Omental fat pad (tissue), 4 donors: ENCODE measurements around the gene CLMN. TPM values are rescaled to one million over a fixed set of nuclear protein-coding genes. Genes with fewer than 3 reads are reported as not detected.

ENCODE experiments used
- ATAC-seq: fragments of 150-250 bp; one replicate; pipeline ENCODE4 v1.9.1; 2016; ENCODE audit warnings: mild to moderate bottlenecking, moderate library complexity; ENCODE audit not compliant: low FRiP score
- DNase-seq: peaks from one replicate; pipeline ENCODE4 v3.0.0-alpha.2; 2019; ENCODE audit warnings: low spot score
- total RNA-seq, 4 donors: library from RNA; depleted of rRNA; stranded (reverse); fragments of >200 nt; gene quantifications; one replicate each; pipeline ENCODE4 v1.1.0, GENCODE V29; 2016
- TF ChIP-seq, protein P1 (sequence below), 3 donors: fragments of 450-650 bp; IDR thresholded peaks; one replicate each; pipeline ENCODE4 v1.5.1; 2016 to 2017; ENCODE audit warnings: antibody characterized with exemption in 3 of 3, mild to moderate bottlenecking in 3 of 3, moderate library complexity in 2 of 3

CLMN gene
- total RNA-seq, 4 donors from 2014 or later: 25.1 to 41.9 (median 32.9) TPM

DNA sequence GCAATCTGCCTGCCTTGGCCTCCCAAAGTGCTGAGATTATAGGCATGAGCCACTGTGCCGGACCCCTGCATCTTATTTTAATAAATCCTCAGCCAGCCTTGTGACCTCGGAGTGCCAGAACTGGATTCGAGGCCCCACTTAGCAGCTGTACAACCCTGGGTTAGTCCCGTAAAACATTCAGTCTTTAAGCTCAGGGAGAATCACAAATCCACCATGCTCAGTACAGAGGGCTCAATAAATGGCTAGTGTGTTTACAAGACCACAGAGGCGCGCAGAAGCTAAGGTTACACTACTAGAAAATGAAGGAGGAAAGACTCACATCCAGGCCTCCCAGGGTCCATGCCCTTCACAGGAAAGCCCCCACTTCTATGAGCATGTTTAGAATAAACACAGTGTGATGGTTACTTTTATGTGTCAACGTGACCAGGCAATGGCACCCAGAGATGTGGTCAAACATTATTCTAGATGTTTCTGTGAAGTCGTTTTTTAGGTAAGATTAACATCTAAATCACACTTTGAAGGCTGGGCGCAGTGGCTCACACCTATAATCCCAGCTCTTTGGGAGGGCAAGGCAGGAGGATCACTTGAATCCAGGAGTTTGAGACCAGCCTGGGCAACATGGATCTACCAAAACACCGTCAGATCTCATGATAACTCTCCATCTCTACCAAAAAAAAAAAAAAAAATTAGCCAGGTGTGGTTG is 55.3 kb downstream of the CLMN start:
- TF ChIP-seq, protein P1, sequence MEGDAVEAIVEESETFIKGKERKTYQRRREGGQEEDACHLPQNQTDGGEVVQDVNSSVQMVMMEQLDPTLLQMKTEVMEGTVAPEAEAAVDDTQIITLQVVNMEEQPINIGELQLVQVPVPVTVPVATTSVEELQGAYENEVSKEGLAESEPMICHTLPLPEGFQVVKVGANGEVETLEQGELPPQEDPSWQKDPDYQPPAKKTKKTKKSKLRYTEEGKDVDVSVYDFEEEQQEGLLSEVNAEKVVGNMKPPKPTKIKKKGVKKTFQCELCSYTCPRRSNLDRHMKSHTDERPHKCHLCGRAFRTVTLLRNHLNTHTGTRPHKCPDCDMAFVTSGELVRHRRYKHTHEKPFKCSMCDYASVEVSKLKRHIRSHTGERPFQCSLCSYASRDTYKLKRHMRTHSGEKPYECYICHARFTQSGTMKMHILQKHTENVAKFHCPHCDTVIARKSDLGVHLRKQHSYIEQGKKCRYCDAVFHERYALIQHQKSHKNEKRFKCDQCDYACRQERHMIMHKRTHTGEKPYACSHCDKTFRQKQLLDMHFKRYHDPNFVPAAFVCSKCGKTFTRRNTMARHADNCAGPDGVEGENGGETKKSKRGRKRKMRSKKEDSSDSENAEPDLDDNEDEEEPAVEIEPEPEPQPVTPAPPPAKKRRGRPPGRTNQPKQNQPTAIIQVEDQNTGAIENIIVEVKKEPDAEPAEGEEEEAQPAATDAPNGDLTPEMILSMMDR (IDR thresholded peaks at IDR 0.05): no peak
- no peak for ATAC-seq
- DNase-seq: no peak

DNA sequence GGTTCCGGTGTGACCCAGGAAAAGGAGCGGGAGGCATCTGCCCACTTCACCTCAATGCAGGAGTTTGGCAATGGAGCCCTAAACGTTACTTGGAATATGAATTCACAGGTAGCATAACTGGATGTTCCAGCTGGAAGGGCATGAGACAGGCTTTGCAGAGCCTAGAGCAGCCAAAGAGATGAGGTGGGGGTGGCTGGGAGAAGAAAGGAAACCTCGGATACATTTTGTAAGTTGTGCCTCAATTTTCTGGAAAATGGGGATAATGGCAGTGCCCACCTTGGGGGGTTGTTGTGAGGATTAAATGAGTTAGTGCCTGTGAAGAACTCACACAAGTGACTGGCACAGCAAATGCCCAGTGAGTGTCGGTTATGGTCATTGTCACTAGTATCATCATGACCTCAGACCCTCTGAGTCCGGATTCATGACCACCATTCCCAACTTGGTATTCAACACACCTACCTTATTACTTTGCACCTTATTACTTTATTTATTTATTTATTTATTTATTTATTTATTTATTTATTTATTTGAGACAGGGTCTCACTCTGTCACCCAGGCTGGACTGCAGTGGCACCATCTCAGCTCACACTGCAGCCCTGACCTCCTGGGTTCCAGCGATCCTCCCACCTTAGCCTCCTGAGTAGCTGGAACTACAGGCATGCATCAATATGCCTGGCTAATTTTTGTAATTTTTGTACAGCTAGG is 56.0 kb downstream of the CLMN start:
- TF ChIP-seq, protein P1 (IDR thresholded peaks at IDR 0.05): no peak
- no peak for ATAC-seq
- no peak for DNase-seq

DNA sequence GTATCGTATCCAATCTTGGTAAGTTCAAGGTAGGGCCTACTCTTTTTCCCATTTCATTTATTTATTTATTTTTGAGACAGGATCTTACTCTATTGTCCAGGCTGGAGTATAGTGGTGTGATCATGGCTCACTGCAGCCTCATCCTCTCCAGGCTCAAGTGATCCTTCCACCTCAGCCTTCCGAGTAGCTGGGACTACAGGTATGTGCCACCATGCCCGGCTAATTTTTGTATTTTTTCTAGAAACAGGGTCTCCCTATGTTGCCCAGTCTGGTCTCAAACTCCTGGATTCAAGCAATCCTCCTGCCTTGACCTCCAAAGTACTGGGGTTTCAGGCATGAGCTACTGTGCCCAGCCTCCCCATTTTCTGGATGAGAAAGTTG is 57.2 kb downstream of the CLMN start:
- TF ChIP-seq, protein P1 (IDR thresholded peaks at IDR 0.05): no peak
- no peak for ATAC-seq
- no peak for DNase-seq

DNA sequence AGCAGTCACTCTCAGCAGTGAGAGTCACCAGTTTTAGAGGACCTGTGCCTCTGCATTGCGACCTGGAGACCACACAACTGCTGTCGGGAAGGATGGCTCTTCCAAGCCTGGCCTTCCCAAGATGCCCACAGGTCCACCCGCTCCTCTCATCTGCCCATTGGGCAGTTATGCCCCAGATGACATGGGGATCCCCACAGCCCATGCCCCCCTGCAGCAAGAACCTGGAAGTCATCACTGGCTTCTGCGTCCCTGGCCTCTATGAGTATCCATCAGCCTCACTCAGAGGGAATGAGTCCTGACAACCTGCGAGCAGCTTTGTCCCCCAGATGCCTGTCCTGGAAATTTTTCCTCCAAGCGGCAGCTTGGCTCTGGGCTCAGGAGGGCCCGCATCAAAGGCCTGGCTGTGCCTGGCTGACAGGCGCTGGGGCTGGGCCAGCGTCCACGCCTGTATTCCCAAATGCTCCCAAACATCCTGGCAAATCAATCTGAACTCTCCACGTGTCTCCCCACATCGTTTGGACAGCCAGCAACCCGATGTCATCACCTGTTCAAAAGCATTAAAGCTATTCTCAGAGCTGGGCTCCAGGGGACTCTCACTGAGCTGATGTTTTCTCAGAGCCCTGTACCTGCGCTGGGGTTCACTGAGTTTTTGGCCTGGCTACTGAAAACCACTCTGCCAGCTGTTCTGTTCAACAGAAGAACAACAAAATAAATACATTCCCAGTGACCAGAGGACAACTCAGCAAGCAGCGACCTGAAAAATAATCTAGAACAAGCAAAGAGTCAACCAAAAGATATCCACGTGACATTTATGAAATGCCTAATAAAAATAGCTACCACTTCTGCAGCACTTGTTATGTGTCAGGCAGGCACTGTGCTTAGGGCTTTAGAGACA is 57.8 kb downstream of the CLMN start:
- DNase-seq (no peak), ATAC-seq (no peak)
- TF ChIP-seq, protein P1 (IDR thresholded peaks at IDR 0.05): no peak

DNA sequence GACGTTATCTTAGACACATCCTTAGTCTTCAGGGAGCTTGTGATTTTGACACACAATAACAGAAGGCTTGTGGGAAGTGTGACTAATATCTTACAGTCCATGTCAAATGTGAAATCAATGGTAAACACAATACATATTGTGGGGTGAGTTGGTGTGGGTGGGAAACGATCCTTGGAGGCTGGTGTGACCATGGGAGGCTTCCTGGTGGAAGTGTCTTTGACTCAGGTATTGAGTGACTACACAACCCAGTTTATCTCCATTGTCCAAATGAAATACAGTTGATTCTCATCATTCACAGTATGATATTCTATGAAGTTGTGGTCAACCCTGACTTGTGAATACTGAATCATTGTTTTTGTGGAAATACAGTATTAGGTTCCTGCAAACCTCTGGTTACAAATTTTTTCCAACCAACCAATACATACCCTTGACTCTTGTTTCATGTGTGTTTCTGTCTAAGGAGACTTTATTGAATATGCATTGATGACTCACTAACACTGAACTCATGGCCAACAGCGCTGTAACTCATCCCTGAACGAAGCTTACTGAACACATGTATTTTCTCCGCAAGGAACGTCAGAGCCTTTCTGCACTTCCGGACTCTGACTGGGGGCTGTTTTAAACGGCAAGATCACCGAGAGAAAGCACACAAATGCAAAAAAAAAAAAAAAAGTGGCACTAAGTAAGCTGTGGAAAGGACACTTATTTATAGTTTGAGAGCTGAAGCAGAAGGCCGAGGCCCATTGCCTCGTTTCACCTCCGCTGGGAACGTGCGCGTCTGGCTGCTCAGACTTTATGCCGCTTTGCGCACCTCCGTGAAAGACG is 59.0 kb downstream of the CLMN start:
- TF ChIP-seq, protein P1 (IDR thresholded peaks at IDR 0.05): no peak
- no peak for DNase-seq
- ATAC-seq: no peak
